ENCODE data around the gene POLR3GL.

- TF ChIP-seq POLR2A (IDR thresholded peaks at IDR 0.05), result no peak
- TF ChIP-seq, protein P1, sequence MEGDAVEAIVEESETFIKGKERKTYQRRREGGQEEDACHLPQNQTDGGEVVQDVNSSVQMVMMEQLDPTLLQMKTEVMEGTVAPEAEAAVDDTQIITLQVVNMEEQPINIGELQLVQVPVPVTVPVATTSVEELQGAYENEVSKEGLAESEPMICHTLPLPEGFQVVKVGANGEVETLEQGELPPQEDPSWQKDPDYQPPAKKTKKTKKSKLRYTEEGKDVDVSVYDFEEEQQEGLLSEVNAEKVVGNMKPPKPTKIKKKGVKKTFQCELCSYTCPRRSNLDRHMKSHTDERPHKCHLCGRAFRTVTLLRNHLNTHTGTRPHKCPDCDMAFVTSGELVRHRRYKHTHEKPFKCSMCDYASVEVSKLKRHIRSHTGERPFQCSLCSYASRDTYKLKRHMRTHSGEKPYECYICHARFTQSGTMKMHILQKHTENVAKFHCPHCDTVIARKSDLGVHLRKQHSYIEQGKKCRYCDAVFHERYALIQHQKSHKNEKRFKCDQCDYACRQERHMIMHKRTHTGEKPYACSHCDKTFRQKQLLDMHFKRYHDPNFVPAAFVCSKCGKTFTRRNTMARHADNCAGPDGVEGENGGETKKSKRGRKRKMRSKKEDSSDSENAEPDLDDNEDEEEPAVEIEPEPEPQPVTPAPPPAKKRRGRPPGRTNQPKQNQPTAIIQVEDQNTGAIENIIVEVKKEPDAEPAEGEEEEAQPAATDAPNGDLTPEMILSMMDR (IDR thresholded peaks at IDR 0.05), result no peak
These were observed 28.8 kb upstream of the POLR3GL start for GRCh38 chr1:145935708-145936107.

Measured in gastroesophageal sphincter (tissue), 3 donors.